ENCODE results near the gene FHAD1. TPM values are rescaled to one million over a fixed set of nuclear protein-coding genes. Genes with fewer than 3 reads are reported as not detected.

The FHAD1 gene
- total and polyA plus RNA-seq, 10 of the 15 experiments (the other 5 are each of a cell fraction or from before 2014, with no cell fraction given) = 0.09 to 1.0 (median 0.32) TPM; not detected in 2

DNA sequence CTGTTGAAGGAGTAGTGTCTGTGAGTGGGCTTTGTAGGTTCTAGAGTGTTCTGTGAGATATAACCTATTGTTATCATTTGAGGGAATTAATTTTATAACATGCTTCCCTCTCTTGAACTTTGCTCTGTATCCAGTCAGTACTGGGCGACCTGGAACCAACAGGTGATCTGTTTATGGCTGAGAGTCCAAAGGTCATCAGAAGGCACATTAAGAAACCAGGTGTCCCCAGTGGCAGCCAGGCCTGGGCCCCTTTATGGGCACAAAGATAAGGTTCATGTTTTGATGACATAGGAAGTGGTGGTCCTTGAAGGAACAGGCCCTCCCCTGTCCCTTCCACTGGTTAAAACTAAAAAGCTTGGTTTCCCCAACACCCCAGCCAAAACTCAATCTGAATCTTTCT is 61.1 kb downstream of the FHAD1 start:
- WGBS (ENCODE audit: insufficient coverage, insufficient replicate concordance, low lambda C conversion rate, missing lambda C conversion rate) = 0% methylated on average over 1 of the region's 1 CpG
- in situ Hi-C loops (cut with MboI) (loop anchor here (10.0 kb wide), 1 partner anchor 183 kb away; no protein-coding TSS in a partner anchor), intact Hi-C loops (cut with micrococcal nuclease; ENCODE audit: unreplicated experiment) (no loop called here)
- ChIA-PET POLR2A (interaction anchor here (0.7 kb wide), 1 partner anchor 642 kb away, joined by 4 read pairs; no protein-coding TSS in a partner anchor), CTCF (interaction anchor here (1.3 kb wide), 1 partner anchor 180 kb away, joined by 4 read pairs; no protein-coding TSS in a partner anchor), SMC1A (ENCODE audit: uncharacterized antibody, unreplicated experiment) (interaction anchor here (1.6 kb wide), 1 partner anchor 180 kb away, joined by 6 read pairs; no protein-coding TSS in a partner anchor), RAD21 (ENCODE audit: unreplicated experiment) (no interaction called here)
- ATAC-seq = no peak
- no peaks in the 10 kb centered on the region; the same call in 1 of the 2 replicates for H4K20me1 ChIP-seq (ENCODE audit: control insufficient read depth, insufficient read depth)
- no peaks in the 10 kb centered on the region for H3K36me3 ChIP-seq (ENCODE audit: control insufficient read depth in 2 of 2, insufficient read depth in 2 of 2, low read length in 1 of 2)
- H3K4me1 ChIP-seq (ENCODE audit: control insufficient read depth, insufficient read depth, low read length) = no peaks in the 10 kb centered on the region
- peaks cover 0 to 2% of the 10 kb centered on the region in 2 experiments; a peak in 3 of 4 replicates for H3K27me3 ChIP-seq (replicated peaks in 1 of 2; ENCODE audit: control insufficient read depth in 2 of 2, insufficient read depth in 2 of 2, low read length in 1 of 2)
- H3K4me2 ChIP-seq (ENCODE audit: control insufficient read depth, insufficient read depth) = no peak overlapping the region
- FAIRE-seq = no peak
- TF ChIP-seq, protein P1, sequence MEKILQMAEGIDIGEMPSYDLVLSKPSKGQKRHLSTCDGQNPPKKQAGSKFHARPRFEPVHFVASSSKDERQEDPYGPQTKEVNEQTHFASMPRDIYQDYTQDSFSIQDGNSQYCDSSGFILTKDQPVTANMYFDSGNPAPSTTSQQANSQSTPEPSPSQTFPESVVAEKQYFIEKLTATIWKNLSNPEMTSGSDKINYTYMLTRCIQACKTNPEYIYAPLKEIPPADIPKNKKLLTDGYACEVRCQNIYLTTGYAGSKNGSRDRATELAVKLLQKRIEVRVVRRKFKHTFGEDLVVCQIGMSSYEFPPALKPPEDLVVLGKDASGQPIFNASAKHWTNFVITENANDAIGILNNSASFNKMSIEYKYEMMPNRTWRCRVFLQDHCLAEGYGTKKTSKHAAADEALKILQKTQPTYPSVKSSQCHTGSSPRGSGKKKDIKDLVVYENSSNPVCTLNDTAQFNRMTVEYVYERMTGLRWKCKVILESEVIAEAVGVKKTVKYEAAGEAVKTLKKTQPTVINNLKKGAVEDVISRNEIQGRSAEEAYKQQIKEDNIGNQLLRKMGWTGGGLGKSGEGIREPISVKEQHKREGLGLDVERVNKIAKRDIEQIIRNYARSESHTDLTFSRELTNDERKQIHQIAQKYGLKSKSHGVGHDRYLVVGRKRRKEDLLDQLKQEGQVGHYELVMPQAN (conservative IDR thresholded peaks at IDR 0.05) = no peak
- TF ChIP-seq RFX5 (IDR thresholded peaks at IDR 0.05; ENCODE audit: low read depth, low read length) = no peak
- TF ChIP-seq NFYA (IDR thresholded peaks at IDR 0.05; ENCODE audit: borderline replicate concordance, low read depth, low read length) = no peak
- TF ChIP-seq SMAD1 (IDR thresholded peaks at IDR 0.05; ENCODE audit: low read depth, partially characterized antibody) = no peak
- no peak for TF ChIP-seq FOXK2 (IDR thresholded peaks at IDR 0.05)
- no peak for TF ChIP-seq MEF2B (IDR thresholded peaks at IDR 0.05; ENCODE audit: partially characterized antibody, poor library complexity, severe bottlenecking)
- no peak for TF ChIP-seq RUNX3 (IDR thresholded peaks at IDR 0.05; ENCODE audit: low read length)
- TF ChIP-seq TBL1XR1 (IDR thresholded peaks at IDR 0.05; ENCODE audit: low read depth, low read length) = no peak
- no peak for TF ChIP-seq CREM (IDR thresholded peaks at IDR 0.05; ENCODE audit: low read depth)
- no peak for TF ChIP-seq NR2C1 (IDR thresholded peaks at IDR 0.05)
- no peak for TF ChIP-seq NR2F1 (conservative IDR thresholded peaks at IDR 0.05)
- TF ChIP-seq SREBF1 (IDR thresholded peaks at IDR 0.05; ENCODE audit: low read length) = no peak
- H3K9me3 ChIP-seq (replicated peaks; ENCODE audit: control insufficient read depth, insufficient read depth, low read length) = no peaks in the 10 kb centered on the region
- DNase-seq (ENCODE audit: low read depth, low spot score) = no peak
- H3K27ac ChIP-seq (ENCODE audit: control insufficient read depth, insufficient read depth) = no peak overlapping the region
- H3K4me3 ChIP-seq = no peak overlapping the region
- H2AFZ ChIP-seq (ENCODE audit: control insufficient read depth, low read depth, low read length) = no peak overlapping the region
- H3K9ac ChIP-seq (ENCODE audit: control insufficient read depth, insufficient read depth, low read length) = no peak overlapping the region
- H3K79me2 ChIP-seq (ENCODE audit: control insufficient read depth, insufficient read depth, low read length) = no peaks in the 10 kb centered on the region
- no TSS peak for BruUV-seq (replicated peaks)
